DOHH2 (cell line): ENCODE data around the gene DSG2.

Experiments used
- H3F3A ChIP-seq: fragments of 200-600 bp; sonication (generic), shearing (Covaris generic); 2 replicates; pipeline ENCODE4 v1.6.0; 2016; ENCODE audit warnings: antibody characterized with exemption, mild to moderate bottlenecking; ENCODE audit not compliant: control insufficient read depth, insufficient read depth
- H3K27ac ChIP-seq: fragments of 200-600 bp; sonication (generic); 2 replicates; pipeline ENCODE4 v1.5.1; 2014; ENCODE audit warnings: low read depth, mild to moderate bottlenecking, low read length, moderate library complexity
- H3K27me3 ChIP-seq: fragments of 200-600 bp; sonication (generic); 2 replicates; pipeline ENCODE4 v1.6.1; 2014; ENCODE audit warnings: mild to moderate bottlenecking, low read length, mixed read lengths; ENCODE audit not compliant: control insufficient read depth
- H3K36me3 ChIP-seq: fragments of 200-600 bp; sonication (generic); 2 replicates; pipeline ENCODE4 v1.6.1; 2014; ENCODE audit warnings: mild to moderate bottlenecking, low read length, moderate library complexity, mixed read lengths; ENCODE audit not compliant: control insufficient read depth
- H3K4me1 ChIP-seq: fragments of 200-600 bp; sonication (generic); 2 replicates; pipeline ENCODE4 v1.6.1; 2014; ENCODE audit warnings: mild to moderate bottlenecking, low read length, mixed read lengths; ENCODE audit not compliant: control insufficient read depth
- H3K4me2 ChIP-seq: fragments of 200-600 bp; sonication (generic); 2 replicates; pipeline ENCODE4 v1.6.0; 2014; ENCODE audit warnings: mild to moderate bottlenecking, low read length, moderate library complexity
- H3K4me3 ChIP-seq: fragments of 200-600 bp; sonication (generic); 2 replicates; pipeline ENCODE4 v1.5.1; 2014; ENCODE audit warnings: mild to moderate bottlenecking, low read length, mixed read lengths
- H3K79me2 ChIP-seq: fragments of 200-600 bp; sonication (generic); 2 replicates; pipeline ENCODE4 v1.6.1; 2014; ENCODE audit warnings: mild to moderate bottlenecking, low read length, mixed read lengths; ENCODE audit not compliant: control insufficient read depth
- H3K9me2 ChIP-seq: fragments of 200-600 bp; sonication (generic); replicated peaks from 2 replicates; pipeline ENCODE4 v1.6.1; 2014; ENCODE audit warnings: mild to moderate bottlenecking, low read length, mixed read lengths; ENCODE audit not compliant: control insufficient read depth
- H3K9me3 ChIP-seq: fragments of 200-600 bp; sonication (generic); 2 replicates; pipeline ENCODE4 v1.6.1; 2014; ENCODE audit warnings: antibody characterized with exemption, low read length, mixed read lengths; ENCODE audit not compliant: control insufficient read depth, insufficient read depth
- H4K20me1 ChIP-seq: fragments of 200-600 bp; sonication (generic); 2 replicates; pipeline ENCODE4 v1.6.0; 2014; ENCODE audit warnings: low read depth, mild to moderate bottlenecking, antibody characterized with exemption, low read length, moderate library complexity; ENCODE audit not compliant: control insufficient read depth, insufficient read depth
- CTCF ChIP-seq: fragments of 200-600 bp; sonication (generic); IDR thresholded peaks from one replicate; pipeline ENCODE4 v1.5.1; 2014; ENCODE audit warnings: antibody characterized with exemption, mild to moderate bottlenecking, low read depth, low read length; ENCODE audit not compliant: poor library complexity, severe bottlenecking
- EZH2phosphoT487 ChIP-seq: fragments of 200-600 bp; sonication (generic); IDR thresholded peaks from 2 replicates; pipeline ENCODE4 v1.6.1; 2017; ENCODE audit warnings: borderline replicate concordance, mild to moderate bottlenecking, antibody characterized with exemption, low read length, moderate library complexity, mixed read lengths

DSG2 gene

GRCh38 chr18:31497836-31498573, at the start of gene DSG2:
DSG2 (plus strand) TSS chr18:31498177; CDS start chr18:31498252, 75 bp downstream.
- Histone ChIP-seq H3K9me2 (no peaks in the 10 kb centered on the region), H3K36me3 (no peaks in the 10 kb centered on the region), H3K4me2 (no peak within 1 kb of the TSS), H3K4me3 (no peak within 1 kb of the TSS), H3K4me1 (no peaks in the 10 kb centered on the region), H3K9me3 (no peaks in the 10 kb centered on the region; the same call in 1 of the 2 replicates), H3K79me2 (no peaks in the 10 kb centered on the region), H3F3A (no peaks in the 10 kb centered on the region), H4K20me1 (no peaks in the 10 kb centered on the region), H3K27me3 (no peaks in the 10 kb centered on the region), H3K27ac (no peak within 1 kb of the TSS)
- no peak for TF ChIP-seq CTCF
- no peak for TF ChIP-seq EZH2phosphoT487

- no peaks in the 10 kb centered on the region for H4K20me1 ChIP-seq
- no peaks in the 10 kb centered on the region for H3K27me3 ChIP-seq
- H3K4me1 ChIP-seq = no peaks in the 10 kb centered on the region
- no peak for TF ChIP-seq CTCF
- H3K4me3 ChIP-seq = no peak overlapping the region
- H3K9me3 ChIP-seq = no peaks in the 10 kb centered on the region
- H3K4me2 ChIP-seq = no peak overlapping the region
- H3K27ac ChIP-seq = no peak overlapping the region
- no peaks in the 10 kb centered on the region for H3F3A ChIP-seq
- no peaks in the 10 kb centered on the region for H3K79me2 ChIP-seq
- H3K9me2 ChIP-seq = no peaks in the 10 kb centered on the region
- H3K36me3 ChIP-seq = no peaks in the 10 kb centered on the region
Measured at GRCh38 chr18:31450409-31450808, 47.6 kb upstream of the DSG2 start.

GRCh38 chr18:31451625-31452024, 46.4 kb upstream of the DSG2 start:
- Histone ChIP-seq H3K36me3 (no peaks in the 10 kb centered on the region), H3K9me3 (no peaks in the 10 kb centered on the region), H4K20me1 (no peaks in the 10 kb centered on the region), H3F3A (no peaks in the 10 kb centered on the region), H3K4me3 (no peak overlapping the region), H3K79me2 (no peaks in the 10 kb centered on the region), H3K27me3 (no peaks in the 10 kb centered on the region), H3K4me1 (no peaks in the 10 kb centered on the region), H3K4me2 (no peak overlapping the region), H3K27ac (no peak overlapping the region), H3K9me2 (no peaks in the 10 kb centered on the region)
- TF ChIP-seq CTCF = no peak
- TF ChIP-seq EZH2phosphoT487 = no peak
